MCF 10A (cell line): ENCODE measurements around the gene DDX20. TPM values are rescaled to one million over a fixed set of nuclear protein-coding genes. Genes with fewer than 3 reads are reported as not detected.

Source experiments
- BruUV-seq: library from RNA; stranded (reverse); fragments of 400-500 nt; replicated peaks from 2 replicates; lab custom pipeline; 2021; lab: Mats Ljungman, UMichigan
- CTCF ChIA-PET: fragments of 300-600 bp; sonication (Branson Sonifier 250); formaldehyde crosslinking; extraction: SDS; loops from one replicate; lab custom pipeline; 2021; ENCODE audit warnings: antibody characterized with exemption, inconsistent platforms; lab: Yijun Ruan, JAX
- POLR2A ChIA-PET: fragments of 300-600, 350-650 bp; sonication (Branson Sonifier 250); formaldehyde crosslinking; extraction: SDS; loops from one replicate; lab custom pipeline; 2020; ENCODE audit warnings: antibody characterized with exemption, inconsistent platforms; lab: Yijun Ruan, JAX
- DNase-seq: peaks from one replicate; pipeline ENCODE4 v3.0.0-alpha.2; 2018; ENCODE audit not compliant: unreplicated experiment
- H3K27ac Mint-ChIP-seq: one replicate; pipeline ENCODE4 v1.8.0; 2022; ENCODE audit warnings: mild to moderate bottlenecking, low read depth, mixed read lengths; ENCODE audit not compliant: unreplicated experiment
- H3K27me3 Mint-ChIP-seq: one replicate; pipeline ENCODE4 v1.8.0; 2022; ENCODE audit warnings: mixed read lengths; ENCODE audit not compliant: insufficient read depth, unreplicated experiment
- H3K36me3 Mint-ChIP-seq: one replicate; pipeline ENCODE4 v1.8.0; 2022; ENCODE audit warnings: mild to moderate bottlenecking, moderate library complexity, mixed read lengths; ENCODE audit not compliant: insufficient read depth, unreplicated experiment
- H3K4me1 Mint-ChIP-seq: one replicate; pipeline ENCODE4 v1.8.0; 2022; ENCODE audit warnings: mixed read lengths; ENCODE audit not compliant: insufficient read depth, unreplicated experiment
- H3K4me3 Mint-ChIP-seq: one replicate; pipeline ENCODE4 v1.8.0; 2022; ENCODE audit warnings: mild to moderate bottlenecking, moderate library complexity, mixed read lengths; ENCODE audit not compliant: unreplicated experiment
- H3K9me3 Mint-ChIP-seq: one replicate; pipeline ENCODE4 v1.8.0; 2022; ENCODE audit warnings: mixed read lengths; ENCODE audit not compliant: unreplicated experiment
- CTCF ChIP-seq: fragments of 200-600 bp; IDR thresholded peaks from one replicate; pipeline ENCODE4 v1.8.0; 2022; ENCODE audit warnings: antibody characterized with exemption, mild to moderate bottlenecking; ENCODE audit not compliant: unreplicated experiment
- intact Hi-C: fragments of 100-400 bp; cut with micrococcal nuclease; formaldehyde crosslinking; loops from 2 replicates; pipeline ENCODE4 v1.14.1; 2022
- total RNA-seq: library from RNA; stranded (reverse); gene quantifications from 2 replicates; pipeline ENCODE4 v1.2.3, GENCODE V29; 2022

DDX20 gene
- total RNA-seq, 1 experiment from 2014 or later, result 14.8 TPM

GRCh38 chr1:111709986-111710385, 45.7 kb upstream of the DDX20 start:
- intact Hi-C loops, result loop anchor here (5.0 kb wide), 1 partner anchor 228 kb away; no protein-coding TSS in a partner anchor
- no peaks in the 10 kb centered on the region for H3K27me3 Mint-ChIP-seq
- peaks cover 8% of the 10 kb centered on the region for H3K4me1 Mint-ChIP-seq
- no TSS peak for BruUV-seq
- TF ChIP-seq CTCF, result no peak
- POLR2A ChIA-PET, result interaction anchor here (1.0 kb wide), 1 partner anchor 568 kb away, joined by 3 read pairs; no protein-coding TSS in a partner anchor
- DNase-seq, result no peak
- CTCF ChIA-PET, result interaction anchor here (1.0 to 6.9 kb wide), 4 partner anchors 45 to 202 kb away, joined by 3 to 73 read pairs (median 6); no protein-coding TSS in a partner anchor
- no peaks in the 10 kb centered on the region for H3K9me3 Mint-ChIP-seq
- H3K36me3 Mint-ChIP-seq, result peaks cover 31% of the 10 kb centered on the region
- H3K27ac Mint-ChIP-seq, result no peak overlapping the region
- no peak overlapping the region for H3K4me3 Mint-ChIP-seq

- POLR2A ChIA-PET, result interaction anchor here (0.9 to 4.3 kb wide), 3 partner anchors 22 to 53 kb away, joined by 4 to 27 read pairs (median 9); partner anchors contain the start of genes DDX20 and INKA2
- BruUV-seq, result no TSS peak
- CTCF ChIA-PET, result interaction anchor here (0.6 to 6.9 kb wide), 12 partner anchors 8 to 208 kb away, joined by 3 to 94 read pairs (median 27); partner anchors contain the start of genes DDX20 and INKA2
- Mint-ChIP-seq H3K36me3 (peaks cover 6% of the 10 kb centered on the region), H3K4me3 (no peak overlapping the region), H3K27ac (no peak overlapping the region), H3K4me1 (peaks cover 16% of the 10 kb centered on the region), H3K27me3 (no peaks in the 10 kb centered on the region), H3K9me3 (no peaks in the 10 kb centered on the region)
- TF ChIP-seq CTCF, result no peak
- intact Hi-C loops, result no loop called here
- DNase-seq, result no peak
Observed at GRCh38 chr1:111716333-111716732, 39.4 kb upstream of the DDX20 start.

GRCh38 chr1:111717450-111717849, 38.3 kb upstream of the DDX20 start:
- DNase-seq, result no peak
- Mint-ChIP-seq H3K9me3 (no peaks in the 10 kb centered on the region), H3K27ac (no peak overlapping the region), H3K4me3 (no peak overlapping the region), H3K27me3 (no peaks in the 10 kb centered on the region), H3K4me1 (peaks cover 27% of the 10 kb centered on the region), H3K36me3 (peaks cover 6% of the 10 kb centered on the region)
- no TSS peak for BruUV-seq
- CTCF ChIA-PET, result interaction anchor here (0.6 to 4.9 kb wide), 3 partner anchors 18 to 209 kb away, joined by 3 to 94 read pairs (median 4); partner anchors contain the start of gene INKA2
- POLR2A ChIA-PET, result interaction anchor here (1.4 kb wide), 1 partner anchor 21 kb away, joined by 5 read pairs; no protein-coding TSS in a partner anchor
- TF ChIP-seq CTCF, result no peak
- intact Hi-C loops, result no loop called here

- H3K36me3 Mint-ChIP-seq, result peaks cover 6% of the 10 kb centered on the region
- intact Hi-C loops, result no loop called here
Observed at GRCh38 chr1:111719135-111719534, 36.6 kb upstream of the DDX20 start.

More at GRCh38 chr1:111719135-111719534, 36.6 kb upstream of the DDX20 start:
- no peak overlapping the region for H3K27ac Mint-ChIP-seq
- no peaks in the 10 kb centered on the region for H3K9me3 Mint-ChIP-seq
- POLR2A ChIA-PET, result interaction anchor here (0.6 kb wide), 1 partner anchor 36 kb away, joined by 4 read pairs; no protein-coding TSS in a partner anchor
- peaks cover 32% of the 10 kb centered on the region for H3K4me1 Mint-ChIP-seq
- no peak for DNase-seq
- BruUV-seq, result no TSS peak
- CTCF ChIA-PET, result interaction anchor here (0.6 to 0.9 kb wide), 2 partner anchors 17 to 36 kb away, joined by 3 to 6 read pairs; no protein-coding TSS in a partner anchor
- H3K4me3 Mint-ChIP-seq, result no peak overlapping the region
- H3K27me3 Mint-ChIP-seq, result no peaks in the 10 kb centered on the region
- TF ChIP-seq CTCF, result no peak
